RWPE2 (cell line): ENCODE results near the gene CD300C.

Source experiments
- ATAC-seq: fragments of 200-7000 bp; cut with Tn5 transposase; 3 replicates; pipeline ENCODE4 v1.9.1; 2021; ENCODE audit warnings: low read depth
- DNase-seq: peaks from one replicate; pipeline ENCODE4 v3.0.0-alpha.2; 2020; ENCODE audit warnings: low spot score
- H3K27ac ChIP-seq: fragments of 450-650 bp; 2 replicates; pipeline ENCODE4 v1.5.1; 2017; ENCODE audit warnings: mild to moderate bottlenecking; ENCODE audit not compliant: poor library complexity, severe bottlenecking
- H3K27me3 ChIP-seq: fragments of 250-450 bp; sonication (Bioruptor Pico); 2 replicates; pipeline ENCODE4 v1.5.1; 2021; ENCODE audit warnings: mild to moderate bottlenecking, moderate library complexity; ENCODE audit not compliant: insufficient read depth, poor library complexity, severe bottlenecking
- H3K36me3 ChIP-seq: fragments of 250-450 bp; sonication (Bioruptor Pico); 2 replicates; pipeline ENCODE4 v1.5.1; 2020; ENCODE audit warnings: low read depth, mild to moderate bottlenecking, moderate library complexity
- H3K4me1 ChIP-seq: fragments of 250-450 bp; sonication (Bioruptor Pico); 2 replicates; pipeline ENCODE4 v1.5.1; 2021; ENCODE audit warnings: mild to moderate bottlenecking, moderate library complexity; ENCODE audit not compliant: insufficient read depth, poor library complexity, severe bottlenecking
- H3K4me3 ChIP-seq: fragments of 250-450 bp; sonication (Bioruptor Pico); 2 replicates; pipeline ENCODE4 v1.5.1; 2021; ENCODE audit warnings: mild to moderate bottlenecking, moderate library complexity; ENCODE audit not compliant: severe bottlenecking
- H3K9me3 ChIP-seq: fragments of 250-450 bp; sonication (Bioruptor Pico); 2 replicates; pipeline ENCODE4 v1.5.1; 2021; ENCODE audit warnings: mild to moderate bottlenecking, moderate library complexity; ENCODE audit not compliant: severe bottlenecking
- CTCF ChIP-seq: fragments of 450-650 bp; IDR thresholded peaks from one replicate; pipeline ENCODE4 v1.5.1; 2017; ENCODE audit warnings: mild to moderate bottlenecking, moderate library complexity; ENCODE audit not compliant: poor library complexity, severe bottlenecking

CD300C gene

GRCh38 chr17:74545843-74546230, at the start of gene CD300C:
Gene CD300C, minus strand, starts transcription at chr17:74546115. Its CDS starts 333 bp downstream, at chr17:74545782.
- H3K4me1 ChIP-seq = no peaks in the 10 kb centered on the region
- H3K27me3 ChIP-seq = no peaks in the 10 kb centered on the region
- TF ChIP-seq CTCF = no peak
- ATAC-seq = no peak
- no peak within 1 kb of the TSS for H3K4me3 ChIP-seq
- no peaks in the 10 kb centered on the region for H3K36me3 ChIP-seq
- H3K27ac ChIP-seq = no peak within 1 kb of the TSS
- DNase-seq = no peak
- H3K9me3 ChIP-seq = no peaks in the 10 kb centered on the region

GRCh38 chr17:74595037-74595750, 49.3 kb upstream of the CD300C start:
- no peak for ATAC-seq
- H3K27ac ChIP-seq = no peak overlapping the region
- no peaks in the 10 kb centered on the region for H3K27me3 ChIP-seq
- H3K9me3 ChIP-seq = no peaks in the 10 kb centered on the region
- no peaks in the 10 kb centered on the region for H3K36me3 ChIP-seq
- TF ChIP-seq CTCF = no peak
- no peak for DNase-seq
- H3K4me1 ChIP-seq = peaks cover 9% of the 10 kb centered on the region
- no peak overlapping the region for H3K4me3 ChIP-seq

- peak; percentile 29; the same call in 2 of the 3 replicates for ATAC-seq
- no peak within 1 kb of the TSS for H3K4me3 ChIP-seq
Measured at GRCh38 chr17:74592087-74592990, 46.4 kb upstream of the CD300C start, which contains the start of gene CD300LD. Gene CD300LD, minus strand, starts transcription at chr17:74592283. Its CDS starts 81 bp downstream, at chr17:74592202.

GRCh38 chr17:74591503-74591902, 45.6 kb upstream of the CD300C start:
- Histone ChIP-seq H3K27ac (no peak overlapping the region), H3K4me1 (no peaks in the 10 kb centered on the region), H3K9me3 (no peaks in the 10 kb centered on the region), H3K27me3 (no peaks in the 10 kb centered on the region), H3K36me3 (no peaks in the 10 kb centered on the region), H3K4me3 (no peak overlapping the region)
- TF ChIP-seq CTCF = no peak
- no peak for DNase-seq
- no peak for ATAC-seq

More at GRCh38 chr17:74592087-74592990, 46.4 kb upstream of the CD300C start, which contains the start of gene CD300LD:
- DNase-seq = no peak
- no peak for TF ChIP-seq CTCF
- Histone ChIP-seq H3K27me3 (no peaks in the 10 kb centered on the region), H3K4me1 (no peaks in the 10 kb centered on the region), H3K27ac (no peak within 1 kb of the TSS), H3K9me3 (no peaks in the 10 kb centered on the region), H3K36me3 (no peaks in the 10 kb centered on the region)
